ENCODE measurements around the gene TNS1.

The TNS1 gene

DNA sequence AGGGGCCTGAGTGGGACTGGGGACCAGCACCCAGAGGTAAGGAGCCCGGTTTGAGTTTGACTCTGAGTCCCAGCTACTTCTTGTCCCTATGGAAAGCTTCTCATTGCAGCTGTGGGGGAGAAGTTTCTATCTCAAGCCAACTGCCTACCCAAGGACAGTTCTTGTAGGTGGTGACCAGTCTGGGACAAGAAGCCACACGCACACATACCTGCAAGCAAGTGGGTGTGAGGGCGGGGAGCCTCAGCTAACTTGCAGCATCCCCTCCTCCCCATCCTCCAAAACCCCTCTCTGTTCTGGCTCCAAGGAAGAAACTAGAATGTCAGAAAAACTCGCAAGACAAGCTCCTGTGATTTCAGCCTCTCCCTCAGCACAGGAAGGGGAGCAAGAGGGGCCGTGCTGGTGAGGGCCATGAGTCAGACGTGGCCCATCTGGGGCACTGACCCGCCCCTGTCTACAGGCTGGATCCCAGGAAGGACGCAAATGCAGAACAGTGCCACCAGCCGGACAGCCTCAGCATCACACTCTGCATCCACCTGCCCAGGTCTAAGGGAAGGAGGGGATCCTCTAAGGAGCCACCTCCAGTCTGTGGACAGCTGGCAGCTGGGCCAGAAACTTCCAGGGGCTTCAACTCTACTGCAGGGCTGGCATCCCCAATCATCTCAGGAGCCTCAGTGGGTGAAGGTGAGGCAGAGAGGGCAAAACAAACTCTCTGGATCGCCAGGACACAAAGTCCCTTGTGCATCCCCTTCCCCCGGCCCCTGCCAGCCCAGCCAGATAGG is 103.4 kb downstream of the TNS1 start:
- TF ChIP-seq, protein P1, sequence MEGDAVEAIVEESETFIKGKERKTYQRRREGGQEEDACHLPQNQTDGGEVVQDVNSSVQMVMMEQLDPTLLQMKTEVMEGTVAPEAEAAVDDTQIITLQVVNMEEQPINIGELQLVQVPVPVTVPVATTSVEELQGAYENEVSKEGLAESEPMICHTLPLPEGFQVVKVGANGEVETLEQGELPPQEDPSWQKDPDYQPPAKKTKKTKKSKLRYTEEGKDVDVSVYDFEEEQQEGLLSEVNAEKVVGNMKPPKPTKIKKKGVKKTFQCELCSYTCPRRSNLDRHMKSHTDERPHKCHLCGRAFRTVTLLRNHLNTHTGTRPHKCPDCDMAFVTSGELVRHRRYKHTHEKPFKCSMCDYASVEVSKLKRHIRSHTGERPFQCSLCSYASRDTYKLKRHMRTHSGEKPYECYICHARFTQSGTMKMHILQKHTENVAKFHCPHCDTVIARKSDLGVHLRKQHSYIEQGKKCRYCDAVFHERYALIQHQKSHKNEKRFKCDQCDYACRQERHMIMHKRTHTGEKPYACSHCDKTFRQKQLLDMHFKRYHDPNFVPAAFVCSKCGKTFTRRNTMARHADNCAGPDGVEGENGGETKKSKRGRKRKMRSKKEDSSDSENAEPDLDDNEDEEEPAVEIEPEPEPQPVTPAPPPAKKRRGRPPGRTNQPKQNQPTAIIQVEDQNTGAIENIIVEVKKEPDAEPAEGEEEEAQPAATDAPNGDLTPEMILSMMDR (IDR thresholded peaks at IDR 0.05; ENCODE audit: insufficient read depth, low read depth, low read length, missing control alignments) = peak; percentile 71
- H3K4me3 ChIP-seq (ENCODE audit: low read depth, low read length) = no peak overlapping the region
- DNase-seq (ENCODE audit: low read depth) = peak; percentile 42

DNA sequence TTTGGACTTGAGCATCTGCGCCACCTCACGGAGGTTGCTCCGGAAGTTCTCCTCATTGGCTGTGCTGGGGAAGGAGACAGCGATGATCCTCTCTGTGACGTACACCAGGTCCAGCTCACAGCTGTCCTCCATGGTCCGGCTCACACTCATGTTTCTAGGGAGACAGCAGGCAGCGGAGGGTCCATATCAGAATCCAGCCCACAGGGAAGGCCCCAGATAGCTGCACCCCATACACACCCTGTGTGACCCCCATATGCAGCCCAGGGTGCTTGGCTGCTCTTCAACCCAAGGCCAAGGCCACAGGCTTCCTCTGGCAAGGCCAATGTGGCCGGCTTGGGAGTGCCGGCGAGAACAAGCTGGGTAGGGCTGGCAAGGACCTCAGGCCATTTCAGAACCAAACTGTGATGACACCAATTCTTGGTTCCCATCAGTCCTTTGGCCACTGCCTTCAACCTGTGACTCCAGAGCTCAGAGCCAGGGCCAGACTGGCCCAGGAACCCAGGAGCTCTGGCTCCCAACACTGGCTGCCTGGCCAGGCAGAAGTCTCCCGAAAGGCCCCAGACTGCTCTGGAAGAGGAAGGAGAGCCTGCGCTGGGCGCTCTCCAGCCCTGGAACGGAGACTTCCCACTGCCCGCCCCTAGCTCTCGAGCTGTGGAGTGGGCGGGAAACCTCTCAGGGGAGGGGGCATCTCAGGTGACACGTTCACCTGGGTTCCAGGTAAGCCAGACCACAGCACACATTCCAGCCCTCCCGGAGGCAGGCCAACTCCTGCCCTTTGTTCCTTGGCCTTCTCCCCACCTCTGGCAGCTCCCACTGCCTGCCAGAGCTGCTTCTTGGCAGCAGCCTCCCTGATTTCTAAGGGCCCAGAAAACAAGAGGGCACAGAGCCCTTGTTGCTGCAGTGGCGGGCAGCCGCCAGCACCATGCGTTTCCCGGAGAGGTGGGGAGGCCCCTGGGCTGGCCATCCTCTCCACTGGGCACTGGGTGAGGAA is 104.7 kb downstream of the TNS1 start:
- no peak overlapping the region for H3K4me3 ChIP-seq (ENCODE audit: low read depth, low read length)
- TF ChIP-seq, protein P1 (IDR thresholded peaks at IDR 0.05; ENCODE audit: insufficient read depth, low read depth, low read length, missing control alignments) = no peak
- no peak for DNase-seq (ENCODE audit: low read depth)

DNA sequence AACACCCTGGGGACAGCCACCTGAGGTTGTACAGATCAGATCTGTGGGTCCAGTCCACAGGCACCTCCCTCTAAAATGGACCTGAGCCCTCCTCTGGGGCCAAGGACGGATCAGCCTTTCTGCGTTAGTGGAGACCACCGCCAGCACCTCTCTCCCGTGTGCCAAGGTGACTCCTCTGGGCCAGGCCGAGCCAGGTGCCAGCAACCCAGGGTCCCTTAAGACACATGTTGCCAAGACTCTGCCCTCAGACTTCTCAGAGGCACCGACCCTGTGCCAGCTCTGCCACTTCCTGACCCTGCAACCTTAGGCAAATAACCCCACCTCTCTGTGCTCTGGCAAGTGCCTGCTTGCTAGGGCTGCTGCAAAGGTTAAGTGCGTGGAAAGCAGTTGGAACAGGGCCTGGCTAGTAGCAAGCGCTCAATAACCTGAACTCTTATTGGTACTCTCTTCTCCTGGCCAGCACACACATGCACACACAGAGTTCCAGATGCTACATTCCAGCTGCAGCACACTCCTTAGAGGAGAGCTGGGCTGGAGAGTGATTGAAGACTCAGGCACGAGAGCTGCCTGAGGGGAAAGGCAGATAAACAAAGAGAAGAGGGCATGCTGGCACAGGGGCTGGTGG is 105.6 kb downstream of the TNS1 start:
- TF ChIP-seq, protein P1 (IDR thresholded peaks at IDR 0.05; ENCODE audit: insufficient read depth, low read depth, low read length, missing control alignments) = no peak
- no peak for DNase-seq (ENCODE audit: low read depth)
- no peak overlapping the region for H3K4me3 ChIP-seq (ENCODE audit: low read depth, low read length)

DNA sequence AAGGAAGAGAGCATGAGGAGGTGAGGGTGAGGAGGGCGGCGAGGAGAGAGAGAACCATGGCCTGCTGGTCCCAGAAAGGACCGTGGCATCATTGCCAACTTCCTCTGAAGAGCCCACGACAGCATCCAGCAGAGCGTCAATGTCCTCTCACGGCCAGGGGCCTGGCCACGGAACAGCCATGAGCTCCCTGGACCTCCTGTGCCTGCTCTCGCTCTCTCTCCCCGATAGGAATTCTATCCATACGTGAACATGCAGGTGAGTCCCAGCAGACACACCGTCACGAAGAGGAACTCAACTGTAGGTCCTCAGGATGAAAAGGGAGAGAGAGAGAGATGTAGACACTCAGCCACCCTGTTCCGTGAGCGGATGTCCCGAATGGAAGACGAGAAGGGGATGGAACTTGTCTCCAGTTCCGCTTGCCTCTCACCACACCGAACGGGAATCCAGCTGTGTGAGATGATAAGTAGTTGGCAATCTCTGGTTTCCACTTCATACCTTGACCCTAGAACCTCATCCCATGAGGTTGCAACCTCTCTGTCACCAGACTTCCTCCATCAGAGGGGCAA is 107.6 kb downstream of the TNS1 start:
- no peak for DNase-seq (ENCODE audit: low read depth)
- TF ChIP-seq, protein P1 (IDR thresholded peaks at IDR 0.05; ENCODE audit: insufficient read depth, low read depth, low read length, missing control alignments) = no peak
- H3K4me3 ChIP-seq (ENCODE audit: low read depth, low read length) = no peak overlapping the region

DNA sequence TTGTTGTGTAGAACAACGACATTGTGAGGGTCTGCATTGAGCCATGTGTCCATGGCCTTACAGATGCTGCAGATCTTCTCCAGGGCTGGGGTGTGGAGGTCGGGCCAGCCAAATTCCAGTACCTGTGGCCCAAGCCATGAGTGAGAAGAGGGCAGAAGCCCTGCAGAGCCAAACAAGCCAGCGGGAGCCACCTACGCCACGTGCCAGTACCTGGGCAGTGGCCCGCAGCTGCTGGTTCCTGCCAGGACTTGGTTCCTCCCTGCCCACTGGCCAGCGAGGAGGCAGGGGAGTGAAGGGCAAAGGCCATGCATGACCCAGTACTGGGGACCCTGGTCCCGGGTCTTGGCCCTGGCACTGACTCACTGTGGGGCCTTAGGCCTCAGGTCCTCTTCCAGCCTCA is 109.4 kb downstream of the TNS1 start:
- H3K4me3 ChIP-seq (ENCODE audit: low read depth, low read length) = no peak overlapping the region
- DNase-seq (ENCODE audit: low read depth) = no peak
- TF ChIP-seq, protein P1 (IDR thresholded peaks at IDR 0.05; ENCODE audit: insufficient read depth, low read depth, low read length, missing control alignments) = no peak

DNA sequence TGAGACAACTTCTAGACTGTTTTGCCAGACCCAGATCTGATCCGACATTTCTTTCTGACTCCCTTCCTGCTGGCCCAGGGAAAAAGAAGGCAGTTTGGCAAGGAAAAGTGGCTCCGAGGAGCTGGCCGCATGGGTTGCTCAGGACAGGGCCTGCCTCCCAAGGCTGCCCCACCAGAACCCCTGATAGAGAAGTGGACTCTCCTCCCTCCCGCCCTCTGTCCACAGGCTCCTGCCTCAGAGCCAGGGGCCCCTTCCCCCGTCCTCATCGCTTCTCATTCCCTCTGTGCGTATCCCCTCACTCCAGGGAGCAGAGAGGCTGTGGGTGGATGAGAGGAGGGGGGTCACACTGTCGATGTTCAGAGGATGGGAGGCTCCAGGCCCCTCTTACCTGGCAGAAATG is 110.2 kb downstream of the TNS1 start:
- DNase-seq (ENCODE audit: low read depth) = no peak
- no peak overlapping the region for H3K4me3 ChIP-seq (ENCODE audit: low read depth, low read length)
- TF ChIP-seq, protein P1 (IDR thresholded peaks at IDR 0.05; ENCODE audit: insufficient read depth, low read depth, low read length, missing control alignments) = no peak

Data from GM12865 (cell line).